GM19023 (cell line): ENCODE measurements around the gene SPRED3.

Experiments used
- ATAC-seq: cut with Tn5 transposase; IDR thresholded peaks from one replicate; pipeline ENCODE4 v1.9.1; 2021; ENCODE audit warnings: mild to moderate bottlenecking, moderate library complexity; ENCODE audit not compliant: unreplicated experiment

Gene SPRED3

DNA sequence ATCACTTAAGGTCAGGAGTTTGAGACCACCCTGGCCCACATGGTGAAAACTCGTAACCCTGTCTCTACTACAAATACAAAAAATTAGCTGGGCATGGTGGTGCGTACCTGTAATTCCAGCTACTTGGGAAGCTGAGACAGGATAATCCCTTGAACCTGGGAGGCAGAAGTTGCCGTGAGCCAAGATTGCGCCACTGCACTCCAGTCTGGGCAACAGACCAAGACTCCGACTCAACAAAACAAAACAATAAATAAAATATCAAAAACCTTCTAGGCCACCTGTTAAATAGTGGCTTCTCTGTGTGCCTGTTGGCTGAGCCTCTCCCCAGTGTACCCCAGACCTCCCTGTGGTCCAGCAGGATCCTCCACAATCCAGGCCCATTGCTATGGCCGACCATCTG lies 17.4 kb upstream of the SPRED3 start:
- no peak for ATAC-seq

GRCh38 chr19:38373907-38374331 lies 14.6 kb upstream of the SPRED3 start:
- ATAC-seq = no peak

GRCh38 chr19:38374332-38375097 lies 14.0 kb upstream of the SPRED3 start, which contains the start of gene PSMD8:
Gene PSMD8 (plus strand): TSS chr19:38374571. CDS start chr19:38374602, 31 bp downstream.
- ATAC-seq = peak; percentile 96

- ATAC-seq = no peak
These were observed 13.4 kb upstream of the SPRED3 start for GRCh38 chr19:38375098-38375493.

DNA sequence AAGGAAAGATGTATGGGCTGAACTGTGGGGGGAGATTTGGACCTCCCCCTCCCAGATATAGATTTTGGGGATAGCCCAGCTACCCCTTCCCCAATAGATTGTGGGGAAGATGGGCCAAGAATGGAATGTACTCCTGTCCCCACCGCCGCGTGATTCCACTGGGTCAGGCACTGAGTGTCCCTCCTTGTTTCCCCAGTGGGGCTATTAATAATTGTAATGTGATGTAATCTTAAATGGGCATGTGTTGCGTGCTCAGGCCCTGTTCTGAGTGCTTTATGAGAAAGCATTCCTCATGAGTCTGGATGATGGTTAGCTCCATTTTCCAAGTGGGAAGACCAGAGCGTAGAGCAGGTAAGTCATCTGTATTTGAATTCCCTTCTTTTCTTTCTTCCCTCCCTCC lies 12.7 kb upstream of the SPRED3 start:
- no peak for ATAC-seq

DNA sequence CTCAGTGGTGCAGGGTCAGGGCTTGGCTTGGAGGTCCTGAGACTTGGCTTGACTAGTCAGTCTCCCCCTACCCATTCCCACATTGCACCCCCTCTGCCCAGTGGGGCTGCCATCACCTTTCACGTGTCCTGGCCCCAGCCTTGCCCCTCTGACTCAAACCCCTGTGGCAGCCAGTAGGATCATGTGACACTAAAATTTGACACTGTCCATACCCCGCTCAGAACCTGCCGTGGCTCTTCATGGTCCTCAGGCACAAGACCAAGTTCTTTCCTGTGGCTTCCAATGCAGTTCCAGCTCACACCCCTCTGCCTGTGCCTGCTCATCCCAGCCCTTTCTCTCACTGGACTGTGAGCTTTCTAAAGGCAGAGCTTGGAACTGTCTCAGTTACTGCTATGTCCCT lies 11.9 kb upstream of the SPRED3 start:
- no peak for ATAC-seq

DNA sequence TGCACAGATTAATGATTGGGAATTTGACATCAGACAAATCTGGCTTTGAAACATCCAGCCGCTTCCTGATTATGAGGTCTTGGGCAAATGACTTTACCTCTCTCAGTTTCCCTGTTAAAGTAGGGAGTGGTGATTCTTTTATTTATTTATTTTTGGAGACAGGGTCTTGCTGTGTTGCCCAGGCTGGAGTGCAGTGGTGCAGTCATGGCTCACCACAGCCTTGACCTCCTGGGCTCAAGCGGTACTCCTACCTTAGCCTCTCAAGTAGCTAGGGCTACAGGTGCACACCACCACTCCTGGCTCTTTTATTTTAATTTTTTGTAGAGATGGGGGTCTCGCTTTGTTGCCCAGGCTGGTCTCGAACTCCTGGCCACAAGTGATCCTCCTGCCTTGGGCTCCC lies 11.4 kb upstream of the SPRED3 start:
- no peak for ATAC-seq

- no peak for ATAC-seq
These were observed 9.6 kb upstream of the SPRED3 start for GRCh38 chr19:38378866-38379265.

DNA sequence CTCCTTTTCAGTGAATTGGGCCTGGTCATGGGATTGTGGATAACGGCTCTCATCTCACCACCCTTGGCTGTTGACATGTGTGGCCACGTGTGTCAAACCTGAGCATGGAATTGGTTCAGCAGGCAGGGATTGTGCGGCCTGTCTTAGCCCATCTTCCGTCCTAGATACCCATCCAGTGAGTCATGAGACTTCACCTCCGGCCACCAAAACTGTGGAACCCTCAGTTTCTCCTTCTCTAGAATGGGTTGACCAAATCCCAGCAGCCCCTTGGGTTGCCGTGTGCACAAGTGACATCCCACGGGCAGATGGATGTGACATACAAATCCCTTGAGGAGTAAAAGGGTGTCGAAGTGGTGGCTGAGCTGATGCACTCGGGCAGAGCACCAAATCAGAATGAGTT lies 7.4 kb upstream of the SPRED3 start:
- ATAC-seq = no peak

GRCh38 chr19:38383184-38383583 lies 5.3 kb upstream of the SPRED3 start:
- no peak for ATAC-seq

- ATAC-seq = no peak
These were observed 4.8 kb upstream of the SPRED3 start for GRCh38 chr19:38383743-38384142.

GRCh38 chr19:38384209-38385027 lies 4.1 kb upstream of the SPRED3 start:
- ATAC-seq = no peak

DNA sequence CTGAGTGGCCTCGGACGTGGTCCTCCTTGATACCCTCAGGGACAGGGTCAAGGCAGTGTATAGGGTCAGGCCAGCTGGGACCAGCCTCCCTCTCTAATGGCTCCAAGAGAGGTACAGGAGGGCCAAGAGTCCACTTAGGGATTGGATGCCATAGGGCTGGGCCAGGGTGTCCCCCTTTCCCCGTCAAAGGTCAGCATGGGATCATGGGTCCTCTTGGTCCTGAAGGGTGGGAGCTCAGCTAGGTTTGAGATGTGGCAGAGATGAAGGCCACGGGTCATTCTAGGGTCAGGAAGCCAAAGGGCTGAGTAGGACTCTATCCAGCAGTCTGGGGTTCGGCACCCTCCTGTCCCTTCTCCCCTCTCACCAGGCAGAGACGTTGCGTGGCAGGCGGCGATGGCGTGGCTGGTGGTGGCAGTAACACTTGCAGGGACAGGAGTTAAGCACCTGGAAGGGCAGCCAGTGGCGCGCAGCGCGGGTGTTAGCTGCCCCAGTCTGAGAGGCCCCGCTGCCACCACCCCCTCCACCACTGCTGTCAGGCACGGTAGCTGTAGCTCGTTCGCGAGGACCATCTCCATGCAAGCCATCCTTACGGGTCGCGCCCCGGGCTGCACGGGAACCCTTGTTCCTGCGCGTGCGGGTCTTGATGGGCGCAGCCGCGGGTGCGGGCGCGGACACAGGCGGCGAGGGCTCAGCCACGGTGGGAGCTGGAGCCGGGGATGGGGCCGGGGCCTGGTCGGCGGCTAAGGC lies 3.3 kb upstream of the SPRED3 start:
- ATAC-seq = no peak

DNA sequence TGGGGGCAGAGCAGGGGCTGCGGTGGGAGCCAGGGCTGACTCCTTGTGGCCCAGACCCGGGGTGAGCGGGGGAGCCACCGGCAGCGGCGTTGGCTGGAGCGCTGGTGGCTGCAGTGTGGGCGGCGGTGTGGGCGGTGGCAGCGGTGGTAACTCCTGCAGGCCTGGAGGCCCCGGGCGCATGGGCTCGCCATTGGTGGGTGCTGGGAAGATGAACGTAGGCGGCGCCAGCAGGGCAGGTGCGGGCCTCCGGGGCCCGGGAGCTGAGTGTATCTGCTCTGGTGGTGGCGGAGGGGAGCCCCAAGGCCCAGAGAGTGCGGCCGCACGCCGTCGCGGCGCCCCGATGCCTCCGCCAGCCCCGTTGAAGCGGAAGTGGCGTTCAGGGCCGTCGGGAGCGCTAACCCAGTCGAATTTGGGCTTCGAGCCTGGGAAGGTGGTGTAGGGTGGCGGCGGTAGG lies 2.7 kb upstream of the SPRED3 start:
- no peak for ATAC-seq

DNA sequence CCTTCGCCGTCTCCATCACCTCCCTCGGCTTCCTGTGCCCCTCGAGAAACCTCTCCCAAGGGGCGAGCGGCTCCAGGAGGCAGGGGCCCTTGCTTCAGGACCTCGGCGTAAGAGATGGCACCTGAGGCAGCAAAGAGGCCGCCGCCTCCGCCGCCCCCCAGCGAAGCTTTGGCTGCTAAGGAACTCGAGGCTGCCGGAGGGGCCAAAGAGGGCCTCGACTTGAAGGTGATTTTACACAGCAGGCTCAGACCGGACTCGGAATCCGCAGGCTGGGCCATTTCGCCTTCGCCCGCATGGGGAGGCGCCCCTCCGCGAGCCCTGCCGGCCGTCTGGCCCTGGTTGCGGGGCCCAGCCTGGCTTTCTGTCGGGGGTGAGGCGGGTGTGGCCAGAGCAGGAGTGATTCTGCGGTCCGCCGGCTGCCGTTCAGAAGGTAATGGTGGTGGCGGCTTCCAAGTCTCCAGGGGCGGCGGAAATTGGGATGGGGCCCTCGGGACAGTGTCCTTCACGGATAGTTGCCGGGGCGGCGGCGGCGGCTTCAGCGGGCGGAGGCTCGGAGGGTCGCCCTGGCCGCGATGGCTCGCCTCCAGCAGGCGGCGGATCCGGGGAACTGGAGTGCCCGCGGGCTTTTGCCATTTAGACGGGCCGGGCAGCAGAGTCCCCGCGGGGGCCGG lies 2.1 kb upstream of the SPRED3 start:
- ATAC-seq = no peak

- no peak for ATAC-seq
These were observed 1.4 kb upstream of the SPRED3 start for GRCh38 chr19:38386971-38387549.

DNA sequence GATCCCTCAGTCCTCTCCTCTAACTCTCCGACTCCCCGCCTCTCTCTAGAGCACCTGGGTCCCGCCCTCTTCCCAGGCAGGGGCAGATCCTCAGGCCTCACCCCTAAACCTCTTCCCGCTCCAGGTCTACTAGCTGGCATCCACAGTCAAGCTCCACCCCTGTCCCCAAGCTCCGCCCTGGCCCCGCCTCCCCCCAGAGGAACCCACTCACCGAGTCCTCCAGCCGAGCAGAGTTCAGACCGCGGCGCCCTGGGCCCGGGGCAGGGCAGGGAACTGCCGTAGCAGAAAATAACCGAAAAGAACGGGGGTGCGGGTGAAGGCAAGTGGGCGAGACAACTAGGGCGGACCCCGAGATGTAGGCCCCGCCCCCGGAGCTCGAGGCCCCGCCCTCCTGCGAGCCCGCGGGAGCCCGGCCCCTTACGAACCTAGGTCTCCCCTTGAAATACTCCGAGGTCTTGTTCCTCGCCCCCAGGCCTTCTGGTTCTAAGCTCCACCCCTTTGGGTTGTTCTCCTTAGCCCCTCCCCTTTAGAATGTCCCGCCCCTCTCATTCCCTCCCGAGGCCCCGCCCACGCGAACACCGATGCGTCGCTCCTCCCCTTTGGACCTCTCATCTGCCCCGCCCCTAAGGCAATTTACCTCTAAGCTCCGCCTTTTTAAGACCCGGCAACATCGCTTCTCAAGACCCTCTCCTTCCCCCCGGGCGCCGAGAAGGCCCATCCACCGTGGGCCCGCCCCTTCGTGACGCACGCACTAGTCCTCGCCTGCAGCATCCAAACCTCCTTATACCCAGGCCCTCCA lies 748 bp upstream of the SPRED3 start, which contains the start of gene GGN:
Gene GGN, minus strand, starts transcription at position 485 of the 799 bp plus-strand sequence. CDS start 773 bp downstream, outside the sequence.
- ATAC-seq = peak; percentile 41

DNA sequence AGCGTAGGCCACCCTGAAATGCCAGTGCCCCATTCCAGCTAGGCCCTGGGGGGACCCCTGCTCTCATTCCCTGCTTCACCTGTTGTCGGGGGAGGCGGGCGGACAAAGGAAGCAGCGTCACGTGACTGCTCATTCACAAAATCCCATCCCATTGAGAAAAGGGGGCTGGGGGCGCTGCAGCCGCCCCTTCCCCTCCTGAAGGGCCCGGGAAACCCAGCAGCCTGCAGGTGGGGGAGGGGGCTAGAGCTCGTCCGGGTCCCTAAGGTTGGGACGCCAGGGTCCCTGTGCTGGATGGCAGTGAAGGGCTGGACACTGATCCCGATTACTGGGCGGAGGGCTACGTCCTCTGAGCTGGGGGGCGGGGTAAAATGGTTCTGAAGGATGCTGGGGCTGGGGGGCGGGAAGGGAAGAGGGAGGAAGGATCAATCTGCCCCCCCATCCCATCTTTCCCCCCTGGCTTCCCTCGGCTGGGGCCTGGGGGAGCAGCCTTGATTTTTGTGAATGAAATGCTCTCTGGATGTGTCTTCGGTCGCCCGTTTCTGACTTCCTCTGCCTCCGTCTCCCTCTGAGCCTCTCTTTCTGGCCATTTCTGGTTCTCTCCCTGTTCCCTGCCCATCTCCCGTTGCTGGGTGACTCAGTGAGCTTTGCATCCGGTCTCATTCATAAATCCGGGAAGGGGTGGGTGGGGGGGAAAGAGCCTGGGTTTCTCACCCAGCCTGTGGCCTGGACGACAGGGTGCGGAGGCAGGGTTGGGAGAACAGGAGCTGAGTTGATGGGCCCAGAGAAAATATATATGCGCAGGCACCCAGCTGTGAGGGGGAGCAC lies 816 bp downstream of the SPRED3 start:
- no peak for ATAC-seq
